GM18861 (cell line): ENCODE data around the gene TERT.

ENCODE experiments used
- ATAC-seq: cut with Tn5 transposase; IDR thresholded peaks from one replicate; pipeline ENCODE4 v1.9.1; 2021; ENCODE audit not compliant: unreplicated experiment

TERT gene

GRCh38 chr5:1265026-1265425, 29.8 kb downstream of the TERT start:
- no peak for ATAC-seq

- no peak for ATAC-seq
These were observed 30.7 kb downstream of the TERT start for GRCh38 chr5:1264211-1264610.

GRCh38 chr5:1262381-1262780, 32.5 kb downstream of the TERT start:
- no peak for ATAC-seq

GRCh38 chr5:1261643-1262042, 33.2 kb downstream of the TERT start:
- ATAC-seq: no peak

GRCh38 chr5:1259806-1260480, 34.9 kb downstream of the TERT start:
- no peak for ATAC-seq

- no peak for ATAC-seq
These were observed 37.0 kb downstream of the TERT start for GRCh38 chr5:1257841-1258240.

- ATAC-seq: no peak
These were observed 37.5 kb downstream of the TERT start for GRCh38 chr5:1257363-1257762.

- no peak for ATAC-seq
These were observed 38.1 kb downstream of the TERT start for GRCh38 chr5:1256776-1257175.

GRCh38 chr5:1255081-1255561, 39.7 kb downstream of the TERT start:
- no peak for ATAC-seq

GRCh38 chr5:1254196-1254595, 40.7 kb downstream of the TERT start:
- no peak for ATAC-seq

- ATAC-seq: no peak
These were observed 41.3 kb downstream of the TERT start for GRCh38 chr5:1253456-1254105.

GRCh38 chr5:1252681-1253080, 42.2 kb downstream of the TERT start:
- no peak for ATAC-seq

- no peak for ATAC-seq
These were observed 42.9 kb downstream of the TERT start for GRCh38 chr5:1251678-1252580.

- ATAC-seq: no peak
These were observed 45.2 kb downstream of the TERT start for GRCh38 chr5:1249366-1250280.

- no peak for ATAC-seq
These were observed 47.1 kb downstream of the TERT start for GRCh38 chr5:1247811-1248210.

- no peak for ATAC-seq
These were observed 48.0 kb downstream of the TERT start for GRCh38 chr5:1246711-1247431.

GRCh38 chr5:1245905-1246576, 48.8 kb downstream of the TERT start:
- ATAC-seq: no peak

GRCh38 chr5:1244976-1245375, 49.9 kb downstream of the TERT start:
- ATAC-seq: no peak

- no peak for ATAC-seq
These were observed 50.6 kb downstream of the TERT start for GRCh38 chr5:1244255-1244654.
